Panc1 (cell line): ENCODE data around the gene TSC22D1.

Experiments
- TF ChIP-seq, protein P1 (sequence below): fragments of 450-650 bp; IDR thresholded peaks from 2 replicates; pipeline ENCODE4 v1.5.1; 2017; ENCODE audit warnings: mild to moderate bottlenecking
- TF ChIP-seq, protein P2 (sequence below), 2 experiments: IDR thresholded peaks; 2 replicates each; pipeline ENCODE4 v1.6.1; 2011 to 2012; ENCODE audit warnings: low read depth in 2 of 2, control low read depth in 1 of 2, low read length in 1 of 2, mild to moderate bottlenecking in 1 of 2, moderate library complexity in 1 of 2; ENCODE audit not compliant: insufficient read depth in 1 of 2

DNA sequence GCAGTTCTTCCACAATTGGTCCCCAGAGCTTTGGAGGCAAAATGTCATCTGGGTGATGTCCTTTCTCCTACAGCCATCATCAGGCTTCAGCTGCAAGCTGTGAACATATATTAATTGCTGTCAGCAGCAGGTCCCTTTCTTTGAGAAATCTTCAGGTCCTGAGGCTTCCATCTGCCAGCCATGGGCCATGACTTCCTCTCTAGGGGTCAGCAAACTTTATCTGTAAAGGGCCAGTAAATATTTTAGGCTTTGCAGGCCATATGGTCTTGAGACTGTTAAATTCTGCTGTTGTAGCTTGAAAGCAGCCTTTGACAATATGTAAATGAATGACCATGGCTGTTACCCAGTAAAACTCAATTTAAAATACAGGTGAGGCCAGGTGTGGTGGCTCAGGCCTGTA lies 175.4 kb downstream of the TSC22D1 start:
- TF ChIP-seq, protein P1, sequence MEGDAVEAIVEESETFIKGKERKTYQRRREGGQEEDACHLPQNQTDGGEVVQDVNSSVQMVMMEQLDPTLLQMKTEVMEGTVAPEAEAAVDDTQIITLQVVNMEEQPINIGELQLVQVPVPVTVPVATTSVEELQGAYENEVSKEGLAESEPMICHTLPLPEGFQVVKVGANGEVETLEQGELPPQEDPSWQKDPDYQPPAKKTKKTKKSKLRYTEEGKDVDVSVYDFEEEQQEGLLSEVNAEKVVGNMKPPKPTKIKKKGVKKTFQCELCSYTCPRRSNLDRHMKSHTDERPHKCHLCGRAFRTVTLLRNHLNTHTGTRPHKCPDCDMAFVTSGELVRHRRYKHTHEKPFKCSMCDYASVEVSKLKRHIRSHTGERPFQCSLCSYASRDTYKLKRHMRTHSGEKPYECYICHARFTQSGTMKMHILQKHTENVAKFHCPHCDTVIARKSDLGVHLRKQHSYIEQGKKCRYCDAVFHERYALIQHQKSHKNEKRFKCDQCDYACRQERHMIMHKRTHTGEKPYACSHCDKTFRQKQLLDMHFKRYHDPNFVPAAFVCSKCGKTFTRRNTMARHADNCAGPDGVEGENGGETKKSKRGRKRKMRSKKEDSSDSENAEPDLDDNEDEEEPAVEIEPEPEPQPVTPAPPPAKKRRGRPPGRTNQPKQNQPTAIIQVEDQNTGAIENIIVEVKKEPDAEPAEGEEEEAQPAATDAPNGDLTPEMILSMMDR, result no peak
- TF ChIP-seq, protein P2, sequence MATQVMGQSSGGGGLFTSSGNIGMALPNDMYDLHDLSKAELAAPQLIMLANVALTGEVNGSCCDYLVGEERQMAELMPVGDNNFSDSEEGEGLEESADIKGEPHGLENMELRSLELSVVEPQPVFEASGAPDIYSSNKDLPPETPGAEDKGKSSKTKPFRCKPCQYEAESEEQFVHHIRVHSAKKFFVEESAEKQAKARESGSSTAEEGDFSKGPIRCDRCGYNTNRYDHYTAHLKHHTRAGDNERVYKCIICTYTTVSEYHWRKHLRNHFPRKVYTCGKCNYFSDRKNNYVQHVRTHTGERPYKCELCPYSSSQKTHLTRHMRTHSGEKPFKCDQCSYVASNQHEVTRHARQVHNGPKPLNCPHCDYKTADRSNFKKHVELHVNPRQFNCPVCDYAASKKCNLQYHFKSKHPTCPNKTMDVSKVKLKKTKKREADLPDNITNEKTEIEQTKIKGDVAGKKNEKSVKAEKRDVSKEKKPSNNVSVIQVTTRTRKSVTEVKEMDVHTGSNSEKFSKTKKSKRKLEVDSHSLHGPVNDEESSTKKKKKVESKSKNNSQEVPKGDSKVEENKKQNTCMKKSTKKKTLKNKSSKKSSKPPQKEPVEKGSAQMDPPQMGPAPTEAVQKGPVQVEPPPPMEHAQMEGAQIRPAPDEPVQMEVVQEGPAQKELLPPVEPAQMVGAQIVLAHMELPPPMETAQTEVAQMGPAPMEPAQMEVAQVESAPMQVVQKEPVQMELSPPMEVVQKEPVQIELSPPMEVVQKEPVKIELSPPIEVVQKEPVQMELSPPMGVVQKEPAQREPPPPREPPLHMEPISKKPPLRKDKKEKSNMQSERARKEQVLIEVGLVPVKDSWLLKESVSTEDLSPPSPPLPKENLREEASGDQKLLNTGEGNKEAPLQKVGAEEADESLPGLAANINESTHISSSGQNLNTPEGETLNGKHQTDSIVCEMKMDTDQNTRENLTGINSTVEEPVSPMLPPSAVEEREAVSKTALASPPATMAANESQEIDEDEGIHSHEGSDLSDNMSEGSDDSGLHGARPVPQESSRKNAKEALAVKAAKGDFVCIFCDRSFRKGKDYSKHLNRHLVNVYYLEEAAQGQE (IDR thresholded peaks at IDR 0.05; ENCODE audit: insufficient read depth in 1 of 2, low read depth in 2 of 2, low read length in 1 of 2), result no peak
